Activated CD4-positive, alpha-beta T cell treated with anti-CD3 and anti-CD28 coated beads, Interleukin-2, amount 10 ng/mL, durations not matched to agents 24 days and 14 days (primary cell): ENCODE measurements around the gene ARHGAP30. TPM values are rescaled to one million over a fixed set of nuclear protein-coding genes. Genes with fewer than 3 reads are reported as not detected.
"Not testable (repeated sequence)": the region's sequence is repeated elsewhere in the genome, so short reads cannot be mapped to it uniquely, and the experiment has no call there.

ENCODE experiments used
- DNase-seq: peaks from one replicate; pipeline ENCODE4 v3.0.0; 2022
- H3K27ac Mint-ChIP-seq: one replicate; pipeline ENCODE4 v1.8.0; 2022; ENCODE audit warnings: mild to moderate bottlenecking, mixed read lengths
- H3K27me3 Mint-ChIP-seq: one replicate; pipeline ENCODE4 v1.8.0; 2022; ENCODE audit warnings: mixed read lengths
- H3K36me3 Mint-ChIP-seq: one replicate; pipeline ENCODE4 v1.8.0; 2022; ENCODE audit warnings: low read depth, mild to moderate bottlenecking, mixed read lengths
- H3K4me1 Mint-ChIP-seq: one replicate; pipeline ENCODE4 v1.8.0; 2021; ENCODE audit warnings: mixed read lengths
- H3K4me3 Mint-ChIP-seq: one replicate; pipeline ENCODE4 v1.8.0; 2022; ENCODE audit warnings: mild to moderate bottlenecking, moderate library complexity, mixed read lengths
- H3K9me3 Mint-ChIP-seq: one replicate; pipeline ENCODE4 v1.8.0; 2021; ENCODE audit warnings: mixed read lengths
- intact Hi-C: fragments of 100-400 bp; cut with micrococcal nuclease; formaldehyde crosslinking; loops from one replicate; pipeline ENCODE4 v1.15.1; 2023
- total RNA-seq: library from RNA; stranded (reverse); gene quantifications from 2 replicates; pipeline ENCODE4 v1.2.3, GENCODE V29; 2022

ARHGAP30 gene
- total RNA-seq, 1 donor from 2014 or later = 139 TPM

DNA sequence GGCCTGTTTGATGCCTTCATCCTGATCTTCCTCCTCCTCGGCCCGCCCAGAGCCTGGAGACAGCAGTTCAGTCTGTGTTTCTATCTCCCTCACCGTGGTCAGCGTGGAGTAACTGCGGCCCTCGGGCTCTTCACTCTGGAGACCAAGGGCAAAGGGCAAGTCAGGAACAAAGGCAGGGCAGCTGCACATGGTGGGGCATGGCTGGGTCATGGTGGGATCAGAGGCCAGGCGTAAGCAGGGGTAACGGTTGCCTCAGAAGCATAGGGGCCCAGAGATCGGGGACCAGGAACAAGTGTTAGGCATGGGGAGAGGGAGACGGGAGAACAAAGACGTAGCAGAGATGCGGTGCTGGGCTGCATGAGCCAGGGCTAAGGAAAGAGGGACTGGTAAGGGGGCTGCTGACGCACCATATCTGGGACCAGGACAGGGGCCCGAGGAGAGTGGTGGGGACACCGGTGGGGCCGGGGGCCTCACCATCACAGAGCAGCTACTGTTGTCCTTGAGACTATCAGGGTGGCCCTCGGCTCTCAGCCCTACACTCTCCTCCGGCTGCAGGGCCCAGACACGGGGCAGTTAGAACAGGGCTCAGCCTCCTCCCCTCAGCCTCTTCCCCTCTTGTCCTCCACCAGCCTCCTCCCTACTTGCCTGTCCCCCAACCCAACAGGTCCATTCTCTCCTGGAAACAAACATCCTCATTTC, 3.2 kb upstream of the ARHGAP30 start:
- no peak overlapping the region for H3K4me3 Mint-ChIP-seq
- peaks cover 39% of the 10 kb centered on the region for H3K4me1 Mint-ChIP-seq
- H3K27me3 Mint-ChIP-seq = no peaks in the 10 kb centered on the region
- H3K9me3 Mint-ChIP-seq = no peaks in the 10 kb centered on the region
- peak overlapping the region; percentile 63 for H3K27ac Mint-ChIP-seq
- intact Hi-C loops = loop anchor here (1.0 kb wide), 1 partner anchor 24 kb away; no protein-coding TSS in a partner anchor
- peaks cover 10% of the 10 kb centered on the region for H3K36me3 Mint-ChIP-seq
- no peak for DNase-seq

DNA sequence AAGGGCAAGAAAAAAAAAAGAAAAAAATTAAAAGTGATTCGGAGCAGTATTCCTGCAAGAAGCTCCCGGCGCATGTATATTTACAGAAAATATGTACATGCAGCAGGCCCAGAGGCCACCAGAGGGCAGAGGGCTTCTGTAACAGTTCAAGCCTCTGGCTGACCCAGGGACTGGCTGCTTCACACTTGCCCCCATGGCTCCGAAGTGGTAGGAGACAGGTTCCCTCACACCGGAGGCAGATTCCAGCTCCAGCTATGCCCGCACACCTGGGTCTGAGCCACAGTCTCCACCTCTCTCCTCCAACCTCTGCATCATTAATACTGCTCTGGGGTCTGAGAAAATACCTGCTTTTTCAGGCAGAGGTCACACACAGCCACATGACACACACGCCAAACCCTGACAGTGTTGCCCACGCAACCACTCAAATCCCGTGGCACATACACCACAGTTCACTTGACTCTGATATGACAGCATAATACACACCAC, 2.2 kb upstream of the ARHGAP30 start:
- Mint-ChIP-seq H3K9me3 (no peaks in the 10 kb centered on the region), H3K36me3 (peaks cover 15% of the 10 kb centered on the region), H3K4me1 (peaks cover 47% of the 10 kb centered on the region), H3K27me3 (no peaks in the 10 kb centered on the region), H3K4me3 (no peak overlapping the region), H3K27ac (peak overlapping the region; percentile 69)
- peak; percentile 86 for DNase-seq
- intact Hi-C loops = loop anchor here (1.0 kb wide), 1 partner anchor 25 kb away; no protein-coding TSS in a partner anchor

DNA sequence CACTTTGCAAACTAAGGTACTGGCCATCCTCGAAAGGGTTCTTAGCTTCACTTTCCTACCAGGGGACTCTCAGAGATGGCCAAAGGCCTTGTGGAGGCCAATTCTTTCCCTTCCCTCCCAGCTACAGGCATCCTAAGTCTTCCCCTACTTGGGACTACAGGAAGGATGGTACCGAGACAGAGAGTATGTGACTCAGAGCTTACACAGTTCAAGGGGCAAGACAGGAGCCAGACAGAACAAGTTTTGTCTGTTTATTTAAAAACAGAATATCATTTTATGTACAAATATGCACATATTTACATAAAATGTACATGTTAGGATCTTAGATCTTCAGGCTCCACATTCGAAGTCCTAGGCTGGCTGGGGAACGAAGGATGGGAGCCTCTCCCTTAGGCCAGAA, 1.1 kb upstream of the ARHGAP30 start:
- Mint-ChIP-seq H3K4me1 (peaks cover 53% of the 10 kb centered on the region), H3K27ac (peak overlapping the region; percentile 81), H3K27me3 (no peaks in the 10 kb centered on the region), H3K4me3 (peak overlapping the region; percentile 47), H3K36me3 (peaks cover 21% of the 10 kb centered on the region), H3K9me3 (no peaks in the 10 kb centered on the region)
- intact Hi-C loops = loop anchor here (1.0 kb wide), 1 partner anchor 22 kb away; no protein-coding TSS in a partner anchor
- DNase-seq = no peak

DNA sequence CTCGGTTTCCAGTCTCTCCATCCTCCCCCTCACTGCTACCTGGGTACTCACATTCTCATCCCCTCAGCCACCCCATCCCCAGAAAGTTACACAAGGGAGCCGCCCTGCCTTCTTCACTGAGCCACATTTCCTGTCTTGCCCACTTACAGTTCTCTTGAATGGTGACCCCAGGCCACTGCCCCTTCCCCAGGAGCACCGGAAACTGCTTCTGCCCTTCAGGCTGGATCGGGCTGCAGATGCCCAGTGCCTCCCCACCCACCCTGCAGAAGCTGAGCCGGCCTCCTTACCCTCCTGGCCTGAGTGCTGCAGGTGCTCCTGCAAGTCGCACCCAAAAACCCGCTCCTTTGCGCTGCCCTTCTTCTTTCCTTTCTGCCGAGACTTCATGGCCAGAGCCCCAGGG, 450 bp downstream of the ARHGAP30 start:
- peaks cover 26% of the 10 kb centered on the region for H3K36me3 Mint-ChIP-seq
- peaks cover 54% of the 10 kb centered on the region for H3K4me1 Mint-ChIP-seq
- H3K9me3 Mint-ChIP-seq = no peaks in the 10 kb centered on the region
- intact Hi-C loops = loop anchor here (5.0 kb wide), 1 partner anchor 63 kb away; the partner anchor contains the start of gene DEDD
- no peaks in the 10 kb centered on the region for H3K27me3 Mint-ChIP-seq
- DNase-seq = peak; percentile 79
- peak overlapping the region; percentile 97 for H3K27ac Mint-ChIP-seq
- H3K4me3 Mint-ChIP-seq = peak overlapping the region; percentile 99

- H3K27me3 Mint-ChIP-seq = no peaks in the 10 kb centered on the region
- intact Hi-C loops = loop anchor here (1.0 to 5.0 kb wide), 5 partner anchors 22 to 85 kb away; partner anchors contain the start of genes DEDD and UFC1
These were observed 1.1 kb downstream of the ARHGAP30 start for GRCh38 chr1:161068306-161069234.

GRCh38 chr1:161066694-161067093, 3.0 kb downstream of the ARHGAP30 start:
- H3K9me3 Mint-ChIP-seq = no peaks in the 10 kb centered on the region
- H3K27ac Mint-ChIP-seq = peak overlapping the region; percentile 92
- no peaks in the 10 kb centered on the region for H3K27me3 Mint-ChIP-seq

More at GRCh38 chr1:161068306-161069234, 1.1 kb downstream of the ARHGAP30 start:
- Mint-ChIP-seq H3K9me3 (no peaks in the 10 kb centered on the region), H3K4me3 (peak overlapping the region; percentile 99), H3K36me3 (peaks cover 29% of the 10 kb centered on the region), H3K4me1 (peaks cover 59% of the 10 kb centered on the region), H3K27ac (peak overlapping the region; percentile 97)
- DNase-seq = peak; percentile 96

GRCh38 chr1:161065681-161066080, 4.0 kb downstream of the ARHGAP30 start:
- not testable (repeated sequence) for H3K27ac Mint-ChIP-seq, DNase-seq, H3K9me3 Mint-ChIP-seq, H3K27me3 Mint-ChIP-seq
- peak overlapping the region; percentile 64 for H3K4me3 Mint-ChIP-seq
- H3K36me3 Mint-ChIP-seq = peaks cover 38% of the 10 kb centered on the region
- intact Hi-C loops = loop anchor here (5.0 kb wide), 1 partner anchor 67 kb away; the partner anchor contains the start of gene DEDD
- H3K4me1 Mint-ChIP-seq = peaks cover 58% of the 10 kb centered on the region

More at GRCh38 chr1:161066694-161067093, 3.0 kb downstream of the ARHGAP30 start:
- Mint-ChIP-seq H3K36me3 (peaks cover 38% of the 10 kb centered on the region), H3K4me3 (peak overlapping the region; percentile 99), H3K4me1 (peaks cover 59% of the 10 kb centered on the region)
- intact Hi-C loops = loop anchor here (5.0 kb wide), 1 partner anchor 66 kb away; the partner anchor contains the start of gene DEDD
- DNase-seq = peak; percentile 65

DNA sequence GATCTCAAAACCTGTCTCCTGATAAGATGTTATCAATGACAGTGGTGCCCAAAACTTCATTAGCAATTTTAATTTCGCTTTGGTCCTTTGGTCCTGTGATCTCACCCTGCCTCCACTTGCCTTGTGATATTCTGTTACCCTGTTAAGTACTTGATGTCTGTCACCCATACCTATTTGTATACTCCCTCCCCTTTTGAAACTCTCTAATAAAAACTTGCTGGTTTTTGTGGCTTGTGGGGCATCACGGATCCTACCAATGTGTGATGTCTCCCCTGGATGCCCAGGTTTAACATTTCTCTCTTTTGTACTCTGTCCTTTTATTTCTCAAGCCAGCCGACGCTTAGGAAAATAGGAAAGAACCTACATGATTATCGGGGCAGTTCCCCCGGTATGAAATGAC, 5.8 kb downstream of the ARHGAP30 start:
- peak overlapping the region; percentile 65 for H3K4me3 Mint-ChIP-seq

GRCh38 chr1:161061419-161061818, 8.3 kb downstream of the ARHGAP30 start:
- H3K4me3 Mint-ChIP-seq = no peak overlapping the region
- peaks cover 38% of the 10 kb centered on the region for H3K4me1 Mint-ChIP-seq
- H3K36me3 Mint-ChIP-seq = peaks cover 46% of the 10 kb centered on the region
- no peaks in the 10 kb centered on the region for H3K9me3 Mint-ChIP-seq
- H3K27me3 Mint-ChIP-seq = no peaks in the 10 kb centered on the region
- DNase-seq = no peak
- intact Hi-C loops = no loop called here
- H3K27ac Mint-ChIP-seq = no peak overlapping the region

More for the DNA sequence above, 5.8 kb downstream of the ARHGAP30 start:
- DNase-seq, intact Hi-C loops, H3K27me3 Mint-ChIP-seq, H3K9me3 Mint-ChIP-seq: not testable (repeated sequence)
- Mint-ChIP-seq H3K27ac (peak overlapping the region; percentile 46), H3K36me3 (peaks cover 47% of the 10 kb centered on the region), H3K4me1 (peaks cover 58% of the 10 kb centered on the region)

DNA sequence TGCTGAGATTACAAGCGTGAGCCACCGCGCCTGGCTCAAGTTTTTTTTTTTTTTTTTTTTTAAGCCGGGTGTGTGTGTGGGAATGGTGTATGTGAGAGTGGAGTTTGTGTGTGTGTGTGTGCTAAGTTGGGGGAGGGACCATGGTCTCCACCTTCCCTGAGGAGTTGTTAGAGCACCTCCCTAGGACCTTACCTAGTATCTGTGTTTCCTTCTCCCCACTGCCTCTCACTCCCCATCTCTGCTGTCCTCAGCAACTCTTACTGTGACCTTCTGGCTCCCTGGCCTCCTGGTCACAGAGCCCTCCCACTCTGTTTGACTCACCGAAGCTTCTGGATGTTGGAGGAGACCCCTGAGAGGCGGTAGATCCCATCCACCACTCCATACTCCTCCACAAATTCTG, 10.4 kb downstream of the ARHGAP30 start:
- DNase-seq = no peak
- Mint-ChIP-seq H3K27me3 (no peaks in the 10 kb centered on the region), H3K27ac (peak overlapping the region; percentile 72), H3K4me1 (peaks cover 32% of the 10 kb centered on the region), H3K4me3 (no peak overlapping the region), H3K9me3 (no peaks in the 10 kb centered on the region), H3K36me3 (peaks cover 51% of the 10 kb centered on the region)
- intact Hi-C loops = no loop called here

- peaks cover 20% of the 10 kb centered on the region for H3K4me1 Mint-ChIP-seq
- intact Hi-C loops = no loop called here
- no peak for DNase-seq
- H3K36me3 Mint-ChIP-seq = peaks cover 63% of the 10 kb centered on the region
- no peaks in the 10 kb centered on the region for H3K27me3 Mint-ChIP-seq
- no peak overlapping the region for H3K4me3 Mint-ChIP-seq
- H3K9me3 Mint-ChIP-seq = no peaks in the 10 kb centered on the region
- no peak overlapping the region for H3K27ac Mint-ChIP-seq
These were observed 14.9 kb downstream of the ARHGAP30 start for GRCh38 chr1:161054805-161055204.

DNA sequence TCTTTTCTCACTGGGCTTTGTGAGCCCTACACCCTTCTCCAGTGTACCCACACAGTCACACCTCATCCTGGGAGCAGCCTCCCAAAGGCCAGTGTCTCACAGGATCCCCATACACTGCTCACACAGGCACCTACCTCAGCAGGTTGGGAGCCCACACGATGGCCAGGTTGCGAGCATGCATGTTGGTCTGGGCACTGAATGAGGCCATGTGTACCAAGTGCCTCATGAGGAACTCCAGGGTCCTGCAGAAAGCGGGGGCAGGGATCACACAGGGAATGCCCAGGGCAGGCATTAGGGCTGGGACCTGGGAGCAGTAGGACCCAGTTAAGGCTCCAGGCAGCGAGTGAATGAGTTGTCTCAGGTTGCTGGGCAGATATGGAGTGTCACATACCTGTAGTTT, 15.5 kb downstream of the ARHGAP30 start:
- H3K9me3 Mint-ChIP-seq = no peaks in the 10 kb centered on the region
- H3K36me3 Mint-ChIP-seq = peaks cover 63% of the 10 kb centered on the region
- no peak overlapping the region for H3K4me3 Mint-ChIP-seq
- DNase-seq = no peak
- peaks cover 14% of the 10 kb centered on the region for H3K4me1 Mint-ChIP-seq
- peak overlapping the region; percentile 34 for H3K27ac Mint-ChIP-seq
- intact Hi-C loops = no loop called here
- H3K27me3 Mint-ChIP-seq = no peaks in the 10 kb centered on the region

- no peak for DNase-seq
- Mint-ChIP-seq H3K27ac (no peak overlapping the region), H3K9me3 (no peaks in the 10 kb centered on the region), H3K36me3 (peaks cover 69% of the 10 kb centered on the region), H3K4me3 (no peak overlapping the region), H3K27me3 (no peaks in the 10 kb centered on the region), H3K4me1 (peaks cover 18% of the 10 kb centered on the region)
- intact Hi-C loops = no loop called here
These were observed 16.8 kb downstream of the ARHGAP30 start for GRCh38 chr1:161052899-161053298.
